Activated CD4-positive, alpha-beta T cell treated with anti-CD3 and anti-CD28 coated beads for 4 hours (primary cell): ENCODE measurements around the gene IQGAP2.
"Not testable (repeated sequence)": the region's sequence is repeated elsewhere in the genome, so short reads cannot be mapped to it uniquely, and the experiment has no call there.

Source experiments
- DNase-seq, 2 donors: peaks; one replicate each; pipeline ENCODE4 v3.0.0-alpha.2; 2020

IQGAP2 gene

GRCh38 chr5:76513476-76513875, 110.4 kb downstream of the IQGAP2 start:
- no peak for DNase-seq

- no peak for DNase-seq
Observed at GRCh38 chr5:76514292-76514691, 111.2 kb downstream of the IQGAP2 start.

GRCh38 chr5:76514713-76515112, 111.6 kb downstream of the IQGAP2 start:
- no peak for DNase-seq

- no peak for DNase-seq
Observed at GRCh38 chr5:76517334-76517733, 114.2 kb downstream of the IQGAP2 start.

- DNase-seq: not testable (repeated sequence)
Observed at GRCh38 chr5:76518246-76518645, 115.2 kb downstream of the IQGAP2 start.

GRCh38 chr5:76521240-76521758, 118.2 kb downstream of the IQGAP2 start:
- no peak for DNase-seq

- no peak for DNase-seq
Observed at GRCh38 chr5:76522103-76522935, 119.2 kb downstream of the IQGAP2 start.

- DNase-seq: no peak
Observed at GRCh38 chr5:76524101-76524835, 121.2 kb downstream of the IQGAP2 start.

- DNase-seq: no peak
Observed at GRCh38 chr5:76524868-76525267, 121.8 kb downstream of the IQGAP2 start.

GRCh38 chr5:76525956-76526355, 122.9 kb downstream of the IQGAP2 start:
- no peak for DNase-seq

- no peak for DNase-seq
Observed at GRCh38 chr5:76526950-76527583, 124.0 kb downstream of the IQGAP2 start.

- DNase-seq: no peak
Observed at GRCh38 chr5:76527685-76528161, 124.6 kb downstream of the IQGAP2 start.

GRCh38 chr5:76528547-76529331, 125.7 kb downstream of the IQGAP2 start:
- DNase-seq: no peak

GRCh38 chr5:76529464-76530344, 126.6 kb downstream of the IQGAP2 start:
- DNase-seq: no peak

GRCh38 chr5:76532052-76532451, 129.0 kb downstream of the IQGAP2 start:
- DNase-seq: no peak

GRCh38 chr5:76532973-76533372, 129.9 kb downstream of the IQGAP2 start:
- no peak for DNase-seq

- no peak for DNase-seq
Observed at GRCh38 chr5:76535577-76535976, 132.5 kb downstream of the IQGAP2 start.

- DNase-seq: no peak
Observed at GRCh38 chr5:76537073-76537543, 134.0 kb downstream of the IQGAP2 start.

GRCh38 chr5:76542241-76542640, 139.2 kb downstream of the IQGAP2 start:
- DNase-seq: no peak

- DNase-seq: peak; percentile 51 to 52
Observed at GRCh38 chr5:76542887-76543690, 140.0 kb downstream of the IQGAP2 start.
